Stimulated activated CD8-positive, alpha-beta memory T cell treated with anti-CD3 and anti-CD28 coated beads, Interleukin-2, amount 100 ng/mL, for 48 hours (primary cell): ENCODE results near the gene FIBCD1.
A peak's percentile ranks its signal among the peaks of the same experiment; 100 is the strongest.
"Not testable (repeated sequence)": the region's sequence is repeated elsewhere in the genome, so short reads cannot be mapped to it uniquely, and the experiment has no call there.

Experiments
- DNase-seq, 2 donors: peaks; one replicate each; pipeline ENCODE4 v3.0.0-alpha.2; 2020; ENCODE audit warnings: low read depth in 2 of 2

The FIBCD1 gene

GRCh38 chr9:130954925-130955324, 15.9 kb upstream of the FIBCD1 start:
- DNase-seq, result not testable (repeated sequence)

- no peak for DNase-seq
These were observed 15.3 kb upstream of the FIBCD1 start for GRCh38 chr9:130954317-130954716.

DNA sequence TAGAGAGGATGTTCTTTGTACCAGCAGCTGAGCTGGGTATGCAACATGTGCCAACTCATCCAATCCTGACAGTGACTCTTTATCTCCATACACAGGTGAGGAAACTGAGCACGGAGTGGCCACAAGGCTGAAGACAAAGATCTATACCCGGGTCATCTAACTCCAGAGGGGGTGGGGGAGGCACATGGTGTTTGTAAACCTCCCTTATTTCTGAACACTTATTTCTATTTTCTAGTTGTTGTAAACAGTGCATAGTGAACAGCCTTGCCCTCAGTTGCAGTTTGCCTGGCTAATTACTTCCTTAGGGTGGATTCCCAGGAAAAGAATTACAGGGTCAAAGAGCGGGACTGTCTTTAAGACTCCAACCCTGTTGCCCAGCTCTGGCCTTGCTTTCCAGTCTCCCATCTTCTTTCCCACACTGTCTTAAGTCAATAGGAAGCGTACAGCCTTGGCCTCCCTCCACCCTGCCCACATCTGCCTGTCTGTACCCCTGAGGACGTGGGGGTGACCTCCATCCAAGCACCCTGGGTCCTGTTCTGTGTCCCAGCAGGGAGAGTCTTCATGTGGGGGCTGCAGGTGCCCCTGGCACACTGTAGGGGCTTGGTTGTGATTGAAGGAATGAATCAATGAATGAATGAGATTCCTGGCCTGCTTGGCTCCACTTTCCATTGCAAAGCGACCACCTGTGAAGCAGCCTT, 13.2 kb upstream of the FIBCD1 start:
- DNase-seq, result no peak

GRCh38 chr9:130950039-130950311, 10.9 kb upstream of the FIBCD1 start:
- DNase-seq, result no peak

- no peak for DNase-seq
These were observed 10.4 kb upstream of the FIBCD1 start for GRCh38 chr9:130949188-130950038.

GRCh38 chr9:130948266-130948665, 9.2 kb upstream of the FIBCD1 start:
- no peak for DNase-seq

GRCh38 chr9:130947618-130948140, 8.6 kb upstream of the FIBCD1 start:
- no peak for DNase-seq

DNA sequence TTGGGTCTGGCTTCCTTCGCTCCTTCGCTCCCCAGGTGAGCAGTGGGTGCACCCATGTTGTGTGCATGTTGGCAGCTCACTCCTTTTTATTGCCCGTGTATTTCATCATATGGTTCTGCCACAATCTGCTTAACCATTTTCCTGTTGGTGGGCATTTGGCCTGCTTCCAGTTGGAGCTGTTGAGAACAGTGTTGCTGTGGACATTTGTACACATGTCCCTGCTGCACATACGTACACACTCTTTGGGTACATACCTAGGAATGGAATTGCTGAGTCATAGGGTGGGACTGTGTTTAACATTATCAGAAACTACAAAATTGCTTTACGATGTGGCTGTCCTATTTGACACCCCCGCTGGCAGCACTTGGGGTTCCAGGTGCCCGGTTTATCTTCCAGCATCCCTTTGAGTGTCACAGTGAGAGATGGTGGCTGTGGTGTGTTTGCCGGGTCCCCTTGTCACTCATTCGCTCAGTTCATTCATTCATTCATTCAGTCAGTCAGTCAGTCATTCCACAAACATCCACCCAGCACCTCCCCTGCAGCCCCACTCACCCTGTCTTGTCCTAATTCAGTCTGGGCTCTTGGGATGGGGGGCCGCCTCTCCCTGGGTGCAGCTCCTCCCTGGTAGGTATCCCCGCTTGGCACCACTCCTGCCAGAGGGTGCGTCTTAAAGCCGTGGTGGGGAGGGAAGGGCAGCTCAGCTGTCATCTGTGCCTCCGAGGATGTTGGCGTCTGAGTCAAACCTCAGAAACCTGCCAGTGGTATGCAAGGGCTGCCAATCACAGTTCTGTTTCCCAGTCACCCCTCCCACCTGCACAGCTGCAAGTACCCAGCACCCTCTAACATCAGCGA, 7.9 kb upstream of the FIBCD1 start:
- DNase-seq, result no peak

DNA sequence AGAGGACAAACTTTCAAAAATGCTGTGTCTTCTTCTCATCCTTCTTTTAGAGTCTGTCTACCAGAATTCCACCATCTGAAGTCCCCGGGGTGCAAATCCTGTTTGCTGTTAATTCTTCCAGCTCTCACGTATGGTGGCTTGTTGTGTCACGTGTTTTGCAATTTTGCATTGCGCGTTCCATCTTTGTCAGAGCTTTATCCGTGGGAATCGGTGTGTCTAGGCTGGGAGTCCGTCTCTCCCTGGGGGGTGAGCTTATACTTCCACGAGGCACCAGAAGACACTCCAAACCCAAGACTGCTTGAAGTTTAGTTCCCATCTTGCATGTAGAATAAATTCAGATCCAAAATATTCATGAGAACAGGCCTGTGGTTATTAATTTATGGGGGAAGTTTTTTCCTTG, 6.1 kb upstream of the FIBCD1 start:
- no peak for DNase-seq

- no peak for DNase-seq
These were observed 5.5 kb upstream of the FIBCD1 start for GRCh38 chr9:130944510-130945058.

- no peak for DNase-seq
These were observed 4.7 kb upstream of the FIBCD1 start for GRCh38 chr9:130943777-130944176.

GRCh38 chr9:130943221-130943620, 4.2 kb upstream of the FIBCD1 start:
- DNase-seq, result no peak

GRCh38 chr9:130942679-130943078, 3.6 kb upstream of the FIBCD1 start:
- no peak for DNase-seq

- no peak for DNase-seq
These were observed 3.0 kb upstream of the FIBCD1 start for GRCh38 chr9:130942084-130942483.

- DNase-seq, result peak; percentile 58 to 70
These were observed 1.9 kb upstream of the FIBCD1 start for GRCh38 chr9:130940693-130941576.

DNA sequence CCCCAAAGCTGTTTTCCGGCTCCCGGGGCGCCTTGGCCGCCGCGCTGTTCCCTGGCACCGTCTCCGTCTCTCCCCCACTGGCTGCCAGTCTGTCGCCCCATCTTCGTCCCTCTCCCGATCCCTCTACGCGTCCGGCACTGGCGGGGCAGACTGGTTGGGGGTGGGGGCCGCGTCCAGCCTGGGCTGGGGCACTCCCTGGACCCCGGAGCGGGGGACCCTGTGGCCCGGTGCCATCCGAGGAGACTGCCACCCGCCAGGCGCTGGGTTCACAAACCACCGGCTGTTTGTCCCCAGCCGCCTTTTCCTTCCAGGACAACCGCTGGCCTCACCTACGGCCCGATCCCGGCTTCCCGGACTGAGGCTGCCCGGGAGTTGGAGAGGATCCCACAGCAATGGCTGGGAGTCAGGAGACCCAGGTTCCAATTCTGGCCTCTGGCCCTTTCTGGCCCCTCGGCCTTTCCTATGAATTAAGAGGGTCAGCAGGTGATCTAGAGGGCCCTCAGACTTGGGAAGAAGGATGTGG, 1.0 kb upstream of the FIBCD1 start:
- no peak for DNase-seq

- no peak for DNase-seq
These were observed 469 bp upstream of the FIBCD1 start for GRCh38 chr9:130939405-130940026.

DNA sequence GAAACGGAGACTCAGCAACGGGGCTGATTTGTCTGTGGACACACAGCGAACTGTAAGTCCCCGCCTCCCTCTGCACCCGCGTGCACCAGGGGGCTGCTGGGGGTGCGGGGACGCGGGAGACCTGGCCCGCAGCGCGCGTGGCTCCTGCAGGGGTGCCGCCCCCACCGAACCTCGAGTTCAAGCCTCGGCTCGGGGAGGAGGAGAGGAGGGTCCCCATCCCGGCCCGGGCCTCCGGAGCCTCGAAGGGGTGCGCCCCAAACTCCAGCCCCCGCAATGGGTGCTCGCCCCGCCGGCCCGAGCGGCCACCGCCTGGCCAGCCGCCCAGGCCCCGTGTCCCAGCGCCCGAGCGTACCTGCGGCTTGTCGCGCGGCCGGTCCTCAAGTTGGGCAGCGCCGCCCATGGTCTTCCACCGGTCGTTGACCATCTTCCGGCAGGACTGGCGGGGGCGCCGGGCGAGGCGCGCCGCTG, 829 bp downstream of the FIBCD1 start:
- DNase-seq, result no peak

GRCh38 chr9:130937146-130938076, 1.6 kb downstream of the FIBCD1 start:
- no peak for DNase-seq
